T-cell (primary cell): ENCODE data around the gene ARPC5L. TPM values are rescaled to one million over a fixed set of nuclear protein-coding genes. Genes with fewer than 3 reads are reported as not detected.

Experiments
- ATAC-seq, 4 experiments: fragments of 200-7000 bp in 3 of 4; fragments of 150-1000 bp in 1 of 4; cut with Tn5 transposase; replicated peaks in 1 of 4; 1 replicate in 3 of 4; 2 replicates in 1 of 4; pipeline ENCODE4 v1.10.0; 2021; ENCODE audit warnings: moderate library complexity in 3 of 4, mild to moderate bottlenecking in 2 of 4, moderate number of reproducible peaks in 1 of 4
- CTCF ChIA-PET, 2 donors: fragments of 300-600 bp; sonication (Branson Sonifier 250); formaldehyde crosslinking; loops; one replicate each; lab custom pipeline; 2022; ENCODE audit warnings: antibody characterized with exemption in 2 of 2; lab: Charles Lee
- POLR2A ChIA-PET, 2 donors: fragments of 300-600 bp; sonication (Branson Sonifier 250); formaldehyde crosslinking; loops; one replicate each; lab custom pipeline; 2022; ENCODE audit warnings: antibody characterized with exemption in 2 of 2; lab: Charles Lee
- DNase-seq, 35 experiments: peaks; one replicate each; pipeline versions ENCODE4 v3.0.0 to v3.0.0-alpha.2; 2013 to 2023
- H3K27ac ChIP-seq: one replicate; pipeline ENCODE4 v1.5.1; 2013; ENCODE audit warnings: low read length
- H3K27me3 ChIP-seq, 2 experiments: replicated peaks in 1 of 2; 1 replicate in 1 of 2; 2 replicates in 1 of 2; pipeline versions ENCODE4 v1.6.1 to v1.7.0; 2013; ENCODE audit warnings: low read length in 1 of 2, mixed read lengths in 1 of 2; ENCODE audit not compliant: control insufficient read depth in 2 of 2, insufficient read depth in 2 of 2; ENCODE audit errors: extremely low read depth in 1 of 2
- H3K36me3 ChIP-seq, 2 donors: 1 replicate in 1 of 2; 2 replicates in 1 of 2; pipeline versions ENCODE4 v1.6.1 to v1.7.0; 2013; ENCODE audit warnings: low read length in 1 of 2; ENCODE audit not compliant: control insufficient read depth in 2 of 2, insufficient read depth in 1 of 2; ENCODE audit errors: extremely low read depth in 1 of 2
- H3K4me1 ChIP-seq, 2 experiments: 1 replicate in 1 of 2; 2 replicates in 1 of 2; pipeline versions ENCODE4 v1.6.1 to v1.7.0; 2013; ENCODE audit warnings: low read length in 2 of 2, mixed read lengths in 1 of 2; ENCODE audit not compliant: insufficient read depth in 2 of 2, control insufficient read depth in 1 of 2; ENCODE audit errors: extremely low read depth in 1 of 2
- H3K4me3 ChIP-seq, 2 donors: 1 replicate in 1 of 2; 2 replicates in 1 of 2; pipeline versions ENCODE4 v1.5.1 to v1.7.0; 2013; ENCODE audit warnings: mild to moderate bottlenecking in 2 of 2, low read length in 1 of 2, moderate library complexity in 1 of 2; ENCODE audit not compliant: control insufficient read depth in 1 of 2; ENCODE audit errors: extremely low read depth in 1 of 2
- H3K9me3 ChIP-seq: 2 replicates; pipeline ENCODE4 v1.7.0; 2013
- H3K27ac Mint-ChIP-seq, 2 donors: one replicate each; pipeline ENCODE4 v1.8.0; 2020 to 2021; ENCODE audit warnings: mild to moderate bottlenecking in 2 of 2, mixed read lengths in 2 of 2
- H3K27me3 Mint-ChIP-seq, 2 donors: one replicate each; pipeline ENCODE4 v1.8.0; 2021 to 2022; ENCODE audit warnings: mixed read lengths in 2 of 2
- H3K36me3 Mint-ChIP-seq: one replicate; pipeline ENCODE4 v1.8.0; 2021; ENCODE audit warnings: mixed read lengths
- H3K4me1 Mint-ChIP-seq, 3 donors: one replicate each; pipeline ENCODE4 v1.8.0; 2020 to 2022; ENCODE audit warnings: mixed read lengths in 3 of 3, mild to moderate bottlenecking in 1 of 3
- H3K4me3 Mint-ChIP-seq, 3 donors: one replicate each; pipeline ENCODE4 v1.8.0; 2020 to 2022; ENCODE audit warnings: mild to moderate bottlenecking in 3 of 3, mixed read lengths in 3 of 3, moderate library complexity in 3 of 3
- H3K9me3 Mint-ChIP-seq, 3 donors: one replicate each; pipeline ENCODE4 v1.8.0; 2020 to 2022; ENCODE audit warnings: mixed read lengths in 3 of 3
- WGBS: methylation state at CpG from one replicate; pipeline ENCODE4 v1.1.5; 2013; ENCODE audit warnings: missing lambda C conversion rate; ENCODE audit not compliant: insufficient coverage; 5-methylcytosine and 5-hydroxymethylcytosine counted together
- total RNA-seq, 35 experiments: library from RNA in 6 of 35; stranded (reverse) in 6 of 35; fragments of 120-200 nt in 1 of 35; gene quantifications; one replicate each; pipeline versions ENCODE4 v1.2.1 to v1.2.4 and lab custom pipeline; 2013 to 2026

ARPC5L gene
- total RNA-seq, 5 donors from 2014 or later (not counting 1 experiment from before 2014, with no cell fraction given): 29.1 to 55.3 (median 35.9) TPM

DNA sequence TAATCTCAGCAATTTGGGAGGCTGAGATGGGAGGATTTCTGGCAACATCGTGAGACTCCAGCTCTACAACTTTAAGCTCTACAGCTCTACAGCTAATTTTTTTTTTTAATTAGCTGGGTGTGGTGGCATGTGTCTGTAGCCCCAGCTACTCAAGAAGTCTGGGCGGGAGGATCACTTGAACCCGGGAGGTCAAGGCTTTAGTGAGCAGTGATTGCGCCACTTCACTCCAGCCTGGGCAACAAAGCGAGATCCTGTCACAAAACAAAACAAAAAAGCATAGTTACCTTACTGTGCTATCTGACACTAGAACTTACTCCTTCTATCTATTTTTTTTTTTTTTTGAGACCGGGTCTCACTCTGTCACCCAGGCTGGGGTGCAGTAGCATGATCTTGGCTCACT, 15.0 kb upstream of the ARPC5L start:
- no peaks in the 10 kb centered on the region for H3K36me3 Mint-ChIP-seq
- H3K27me3 ChIP-seq: peaks cover 0 to 20% of the 10 kb centered on the region in 2 experiments
- 100% methylated on average over 1 of the region's 6 CpGs for WGBS
- POLR2A ChIA-PET: interaction anchor here in 1 of 2 donors (0.7 kb wide), 1 partner anchor 116 kb away, joined by 5 read pairs; no protein-coding TSS in a partner anchor
- DNase-seq (no peak), ATAC-seq (no peak)
- CTCF ChIA-PET: no interaction called here
- H3K27ac ChIP-seq: no peak overlapping the region
- H3K9me3 ChIP-seq: no peaks in the 10 kb centered on the region
- H3K9me3 Mint-ChIP-seq: no peaks in the 10 kb centered on the region
- H3K4me1 ChIP-seq: peaks cover 0 to 4% of the 10 kb centered on the region in 2 experiments
- H3K4me3 ChIP-seq: no peak overlapping the region
- no peaks in the 10 kb centered on the region for H3K36me3 ChIP-seq
- H3K4me1 Mint-ChIP-seq: peaks cover 0 to 5% (median 0%) of the 10 kb centered on the region in 3 donors
- no peak overlapping the region for H3K27ac Mint-ChIP-seq
- H3K27me3 Mint-ChIP-seq: peaks cover 6 to 10% of the 10 kb centered on the region in 2 donors
- no peak overlapping the region for H3K4me3 Mint-ChIP-seq

DNA sequence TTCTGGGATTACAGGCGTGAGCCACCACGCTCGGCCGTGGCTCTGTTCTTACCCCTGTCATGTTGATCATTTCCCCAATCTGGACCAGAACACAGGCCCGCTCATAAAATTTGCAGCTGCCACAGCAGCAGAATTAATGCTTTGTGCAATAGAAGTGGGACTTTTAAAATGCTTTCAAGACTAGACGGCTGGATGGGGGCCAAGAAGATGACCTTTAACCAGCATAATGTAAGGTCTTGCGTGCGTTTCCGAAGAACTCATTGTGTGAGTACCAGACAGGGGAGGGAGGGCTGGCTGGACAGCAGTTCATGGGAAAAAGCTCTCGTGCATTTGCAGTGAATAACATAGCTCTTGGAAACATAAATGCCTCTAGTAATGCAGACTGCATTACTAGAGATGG, 12.1 kb upstream of the ARPC5L start:
- Histone ChIP-seq H3K4me3 (no peak overlapping the region), H3K9me3 (no peaks in the 10 kb centered on the region), H3K4me1 (peaks cover 0 to 20% of the 10 kb centered on the region in 2 experiments), H3K27me3 (peaks cover 0 to 19% of the 10 kb centered on the region in 2 experiments), H3K27ac (no peak overlapping the region), H3K36me3 (no peaks in the 10 kb centered on the region)
- DNase-seq (no peak), ATAC-seq (no peak)
- 97% methylated on average over 6 of the region's 10 CpGs for WGBS
- Mint-ChIP-seq H3K27ac (no peak overlapping the region), H3K4me1 (peaks cover 6 to 17% (median 11%) of the 10 kb centered on the region in 3 donors), H3K27me3 (peaks cover 6 to 10% of the 10 kb centered on the region in 2 donors), H3K4me3 (no peak overlapping the region), H3K9me3 (no peaks in the 10 kb centered on the region), H3K36me3 (no peaks in the 10 kb centered on the region)
- CTCF ChIA-PET: no interaction called here
- POLR2A ChIA-PET: interaction anchor here in 1 of 2 donors (0.6 kb wide), 1 partner anchor 22 kb away, joined by 3 read pairs; no protein-coding TSS in a partner anchor

DNA sequence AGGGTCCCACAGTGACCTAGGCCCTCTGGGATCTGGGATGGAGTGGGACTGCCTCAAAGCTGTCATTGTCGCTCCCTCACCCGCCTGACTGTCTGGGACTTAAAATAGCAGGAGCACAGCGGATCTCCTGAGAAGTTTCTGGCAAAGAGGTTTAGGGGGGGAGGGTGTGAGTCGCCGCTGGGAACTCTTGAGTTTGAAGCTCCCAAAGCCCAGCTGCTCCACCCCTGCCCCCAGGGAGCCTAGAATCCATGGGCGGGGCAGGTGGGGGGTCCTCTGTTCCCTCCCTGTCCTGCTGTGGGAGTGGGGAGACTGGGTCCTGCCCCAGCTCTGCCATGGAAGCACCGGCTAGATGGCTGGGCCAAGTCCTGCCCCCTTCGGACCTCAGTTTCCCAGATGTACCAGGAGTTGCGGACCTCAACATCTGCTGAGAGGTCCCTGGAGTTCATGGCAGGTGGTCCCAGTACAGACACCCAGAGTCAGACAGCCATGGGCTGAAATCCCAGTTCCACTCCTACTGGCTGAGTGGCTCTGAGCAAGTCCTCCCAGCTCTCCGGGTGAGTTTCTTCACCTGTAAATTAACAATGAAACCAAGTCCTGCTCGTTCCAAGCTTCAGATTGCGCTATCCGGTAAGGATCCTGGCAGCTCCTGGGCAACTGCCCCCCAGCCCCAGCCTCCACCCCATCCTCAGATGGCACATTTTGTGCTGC, 9.7 kb upstream of the ARPC5L start:
- peaks cover 6 to 17% (median 11%) of the 10 kb centered on the region in 3 donors for H3K4me1 Mint-ChIP-seq
- H3K4me1 ChIP-seq: peaks cover 0 to 20% of the 10 kb centered on the region in 2 experiments
- ATAC-seq (no peak), DNase-seq (no peak)
- H3K27me3 Mint-ChIP-seq: peaks cover 6 to 9% of the 10 kb centered on the region in 2 donors
- H3K9me3 ChIP-seq: no peaks in the 10 kb centered on the region
- 83% methylated on average over 6 of the region's 13 CpGs for WGBS
- ChIA-PET CTCF (interaction anchor here (0.5 to 2.7 kb wide), 11 partner anchors 9 to 307 kb away, joined by 3 to 14 read pairs (median 3); partner anchors contain the start of gene ARPC5L (in 1 of the 2)), POLR2A (no interaction called here)
- H3K36me3 Mint-ChIP-seq: no peaks in the 10 kb centered on the region
- H3K27me3 ChIP-seq: peaks cover 0 to 19% of the 10 kb centered on the region in 2 experiments
- H3K4me3 ChIP-seq: peak overlapping the region in 1 of 2 donors; percentile 32
- H3K27ac Mint-ChIP-seq: peak overlapping the region in 1 of 2 donors; percentile 16
- peak overlapping the region in 2 of 3 donors; percentile 62 to 66 for H3K4me3 Mint-ChIP-seq
- peaks cover 0 to 7% of the 10 kb centered on the region in 2 donors for H3K36me3 ChIP-seq
- no peaks in the 10 kb centered on the region for H3K9me3 Mint-ChIP-seq
- no peak overlapping the region for H3K27ac ChIP-seq

- peaks cover 4 to 5% of the 10 kb centered on the region in 2 donors for H3K27me3 Mint-ChIP-seq
- Histone ChIP-seq H3K27me3 (peaks cover 0 to 17% of the 10 kb centered on the region in 2 experiments), H3K27ac (peak within 1 kb of the TSS; percentile 69), H3K9me3 (no peaks in the 10 kb centered on the region), H3K36me3 (peaks cover 3 to 10% of the 10 kb centered on the region in 2 donors), H3K4me1 (peaks cover 0 to 20% of the 10 kb centered on the region in 2 experiments), H3K4me3 (peak within 1 kb of the TSS; percentile 32 to 49)
- CTCF ChIA-PET: interaction anchor here (0.5 to 2.7 kb wide), 14 partner anchors 8 to 87 kb away, joined by 3 to 14 read pairs (median 5); partner anchors contain the start of genes ARPC5L (in 1 of the 2) and OLFML2A (in 1 of the 2)
- H3K4me3 Mint-ChIP-seq: peak within 1 kb of the TSS; percentile 62 to 71 (median 66)
- H3K36me3 Mint-ChIP-seq: peaks cover 6% of the 10 kb centered on the region
- H3K27ac Mint-ChIP-seq: peak within 1 kb of the TSS in 1 of 2 donors; percentile 45
- 3% methylated on average over 51 of the region's 51 CpGs for WGBS
- peaks cover 6 to 20% (median 11%) of the 10 kb centered on the region in 3 donors for H3K4me1 Mint-ChIP-seq
- H3K9me3 Mint-ChIP-seq: no peaks in the 10 kb centered on the region
- POLR2A ChIA-PET: interaction anchor here in 1 of 2 donors (0.5 to 0.6 kb wide), 2 partner anchors 15 to 31 kb away, joined by 3 to 6 read pairs; no protein-coding TSS in a partner anchor
- ATAC-seq: peak; percentile 80 to 87 (median 84)
- DNase-seq: peak; percentile 55 to 92 (median 74)
Measured at GRCh38 chr9:124852829-124853531, 8.9 kb upstream of the ARPC5L start, which contains the start of gene WDR38. WDR38 (plus strand) TSS chr9:124853460; CDS start chr9:124853532, 72 bp downstream.

DNA sequence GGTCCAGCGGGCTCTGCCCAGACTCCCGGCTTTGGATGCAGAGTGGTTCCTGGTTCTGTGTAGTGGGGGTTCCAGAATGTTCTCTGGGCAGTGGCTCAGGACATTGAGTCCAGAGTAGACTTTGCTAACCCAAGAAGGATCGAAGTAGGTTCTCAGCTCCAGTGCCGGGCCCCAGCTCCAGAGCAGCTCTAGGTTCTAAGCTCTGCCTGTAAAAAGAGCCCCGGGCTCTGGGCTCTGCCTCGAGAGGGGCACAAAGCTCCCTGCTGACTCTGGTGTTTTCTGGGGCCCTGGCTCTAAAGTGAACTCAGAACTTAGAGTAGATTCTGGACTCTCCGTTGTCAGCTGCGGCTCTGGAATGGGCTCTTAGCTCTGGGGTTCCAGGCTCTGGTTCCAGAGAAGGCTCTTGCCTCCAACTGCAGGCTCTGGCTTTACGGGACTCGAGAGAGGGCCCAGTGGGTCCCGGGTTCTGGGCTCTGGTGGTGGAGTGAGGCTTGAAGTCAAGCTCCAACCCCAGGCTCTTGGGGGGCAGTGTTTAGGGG, 8.3 kb upstream of the ARPC5L start:
- peak in 2 of 35 experiments; percentile 15 to 32 for DNase-seq
- peaks cover 0 to 12% of the 10 kb centered on the region in 2 experiments for H3K27me3 ChIP-seq
- Mint-ChIP-seq H3K27me3 (peaks cover 4 to 5% of the 10 kb centered on the region in 2 donors), H3K4me3 (peak overlapping the region in 2 of 3 donors; percentile 62 to 66), H3K9me3 (no peaks in the 10 kb centered on the region), H3K36me3 (peaks cover 11% of the 10 kb centered on the region), H3K27ac (peak overlapping the region in 1 of 2 donors; percentile 45), H3K4me1 (peaks cover 6 to 20% (median 13%) of the 10 kb centered on the region in 3 donors)
- CTCF ChIA-PET: interaction anchor here (0.5 to 2.7 kb wide), 9 partner anchors 7 to 85 kb away, joined by 3 to 14 read pairs (median 7); partner anchors contain the start of genes ARPC5L (in 1 of the 2) and OLFML2A (in 1 of the 2)
- POLR2A ChIA-PET: interaction anchor here in 1 of 2 donors (0.6 kb wide), 1 partner anchor 32 kb away, joined by 3 read pairs; no protein-coding TSS in a partner anchor
- peak overlapping the region; percentile 69 for H3K27ac ChIP-seq
- no peak overlapping the region for H3K4me3 ChIP-seq
- peaks cover 4 to 16% of the 10 kb centered on the region in 2 donors for H3K36me3 ChIP-seq
- H3K9me3 ChIP-seq: no peaks in the 10 kb centered on the region
- peak in 3 of 4 experiments; percentile 8 to 13 (median 8) for ATAC-seq
- H3K4me1 ChIP-seq: peaks cover 0 to 23% of the 10 kb centered on the region in 2 experiments
- WGBS: 74% methylated on average over 7 of the region's 11 CpGs
